Common myeloid progenitor, CD34-positive (primary cell): ENCODE results near the gene FALEC.
A peak's percentile ranks its signal among the peaks of the same experiment; 100 is the strongest.

Source experiments
- CTCF ChIA-PET: fragments of 350-600 bp; sonication (Branson Sonifier 250); formaldehyde crosslinking; loops from one replicate; lab custom pipeline; 2021; ENCODE audit warnings: antibody characterized with exemption; lab: Charles Lee
- POLR2A ChIA-PET: fragments of 350-600 bp; sonication (Branson Sonifier 250); formaldehyde crosslinking; loops from one replicate; lab custom pipeline; 2021; ENCODE audit warnings: antibody characterized with exemption; lab: Charles Lee
- DNase-seq, 3 donors: peaks; one replicate each; pipeline versions ENCODE4 v3.0.0 to v3.0.0-alpha.2; 2013
- H3K27ac ChIP-seq, 2 experiments: 1 replicate in 1 of 2; 2 replicates in 1 of 2; pipeline ENCODE4 v1.7.0; 2013; ENCODE audit warnings: inconsistent platforms in 2 of 2, low read length in 2 of 2, mild to moderate bottlenecking in 2 of 2, low read depth in 1 of 2, moderate library complexity in 1 of 2; ENCODE audit not compliant: severe bottlenecking in 2 of 2, insufficient read depth in 1 of 2, poor library complexity in 1 of 2
- H3K27me3 ChIP-seq, 5 experiments: replicated peaks in 2 of 5; 1 replicate in 3 of 5; 2 replicates in 2 of 5; pipeline versions ENCODE4 v1.6.1 to v1.7.0; 2013; ENCODE audit warnings: low read length in 4 of 5, mild to moderate bottlenecking in 2 of 5, moderate library complexity in 2 of 5, inconsistent platforms in 1 of 5; ENCODE audit not compliant: insufficient read depth in 5 of 5, control insufficient read depth in 4 of 5
- H3K36me3 ChIP-seq, 4 experiments: 1 replicate in 2 of 4; 2 replicates in 2 of 4; pipeline versions ENCODE4 v1.6.1 to v1.7.0; 2013; ENCODE audit warnings: low read length in 3 of 4, control low read depth in 1 of 4, mild to moderate bottlenecking in 1 of 4; ENCODE audit not compliant: control insufficient read depth in 4 of 4, insufficient read depth in 4 of 4
- H3K4me1 ChIP-seq, 4 experiments: 1 replicate in 3 of 4; 2 replicates in 1 of 4; pipeline versions ENCODE4 v1.6.1 to v1.7.1; 2013; ENCODE audit warnings: low read length in 3 of 4, mild to moderate bottlenecking in 3 of 4, control low read depth in 1 of 4, inconsistent platforms in 1 of 4, moderate library complexity in 1 of 4; ENCODE audit not compliant: control insufficient read depth in 4 of 4, insufficient read depth in 4 of 4; ENCODE audit errors: control extremely low read depth in 1 of 4
- H3K4me3 ChIP-seq, 7 experiments: 1 replicate in 4 of 7; 2 replicates in 3 of 7; pipeline versions ENCODE4 v1.5.1 to v1.7.0; 2013; ENCODE audit warnings: mild to moderate bottlenecking in 7 of 7, low read length in 6 of 7, moderate library complexity in 6 of 7, inconsistent platforms in 2 of 7, low read depth in 2 of 7, control low read depth in 1 of 7; ENCODE audit not compliant: insufficient read depth in 4 of 7, control insufficient read depth in 1 of 7; ENCODE audit errors: extremely low read depth in 1 of 7
- H3K9me3 ChIP-seq, 5 experiments: 1 replicate in 4 of 5; 2 replicates in 1 of 5; pipeline versions ENCODE4 v1.6.1 to v1.7.1; 2013; ENCODE audit warnings: low read length in 4 of 5, mild to moderate bottlenecking in 2 of 5, inconsistent platforms in 1 of 5, low read depth in 1 of 5, moderate library complexity in 1 of 5; ENCODE audit not compliant: control insufficient read depth in 4 of 5, insufficient read depth in 2 of 5; ENCODE audit errors: control extremely low read depth in 1 of 5
- WGBS: methylation state at CpG from one replicate; pipeline ENCODE4 v1.1.5; 2013; ENCODE audit not compliant: insufficient coverage; 5-methylcytosine and 5-hydroxymethylcytosine counted together

The FALEC gene

GRCh38 chr1:150537732-150538684 lies 22.5 kb downstream of the FALEC start:
- ChIA-PET CTCF (interaction anchor here (0.9 to 2.4 kb wide), 6 partner anchors 9 to 23 kb away, joined by 3 to 14 read pairs (median 4); partner anchors contain the start of gene FALEC), POLR2A (no interaction called here)
- H3K4me3 ChIP-seq = no peak overlapping the region
- 85% methylated on average over 13 of the region's 17 CpGs for whole genome bisulfite sequencing
- no peaks in the 10 kb centered on the region for H3K27me3 ChIP-seq
- no peaks in the 10 kb centered on the region for H3K9me3 ChIP-seq
- H3K36me3 ChIP-seq = no peaks in the 10 kb centered on the region
- DNase-seq = no peak
- peaks cover 0 to 8% (median 0%) of the 10 kb centered on the region in 4 experiments for H3K4me1 ChIP-seq
- no peak overlapping the region for H3K27ac ChIP-seq

- Histone ChIP-seq H3K9me3 (no peaks in the 10 kb centered on the region), H3K36me3 (no peaks in the 10 kb centered on the region), H3K4me1 (peaks cover 0 to 5% (median 4%) of the 10 kb centered on the region in 4 experiments), H3K27me3 (no peaks in the 10 kb centered on the region), H3K27ac (no peak overlapping the region), H3K4me3 (no peak overlapping the region)
- no peak for DNase-seq
- WGBS = 100% methylated on average over 12 of the region's 13 CpGs
- POLR2A ChIA-PET = no interaction called here
- CTCF ChIA-PET = interaction anchor here (1.0 to 10.5 kb wide), 3 partner anchors 10 to 78 kb away, joined by 3 to 59 read pairs (median 6); no protein-coding TSS in a partner anchor
Measured at GRCh38 chr1:150543500-150544143, 28.1 kb downstream of the FALEC start.

GRCh38 chr1:150544204-150544603 lies 28.7 kb downstream of the FALEC start:
- H3K27me3 ChIP-seq = no peaks in the 10 kb centered on the region
- H3K4me1 ChIP-seq = peaks cover 0 to 7% (median 6%) of the 10 kb centered on the region in 4 experiments
- H3K27ac ChIP-seq = no peak overlapping the region
- no CpG with 5 or more reads among the region's 3 CpGs for WGBS
- H3K36me3 ChIP-seq = no peaks in the 10 kb centered on the region
- CTCF ChIA-PET = interaction anchor here (1.0 to 10.5 kb wide), 3 partner anchors 11 to 79 kb away, joined by 3 to 59 read pairs (median 6); no protein-coding TSS in a partner anchor
- POLR2A ChIA-PET = no interaction called here
- H3K9me3 ChIP-seq = no peaks in the 10 kb centered on the region
- no peak overlapping the region for H3K4me3 ChIP-seq
- no peak for DNase-seq

- Histone ChIP-seq H3K4me3 (no peak overlapping the region), H3K36me3 (no peaks in the 10 kb centered on the region), H3K27me3 (no peaks in the 10 kb centered on the region), H3K4me1 (peaks cover 0 to 19% (median 18%) of the 10 kb centered on the region in 4 experiments), H3K27ac (no peak overlapping the region), H3K9me3 (no peaks in the 10 kb centered on the region)
- peak in 1 of 3 donors; percentile 25 for DNase-seq
- POLR2A ChIA-PET = no interaction called here
- CTCF ChIA-PET = interaction anchor here (10.5 kb wide), 1 partner anchor 13 kb away, joined by 59 read pairs; no protein-coding TSS in a partner anchor
- 100% methylated on average over 1 of the region's 6 CpGs for WGBS
Measured at GRCh38 chr1:150545486-150546032, 30.0 kb downstream of the FALEC start.

- Histone ChIP-seq H3K27ac (no peak overlapping the region), H3K9me3 (no peaks in the 10 kb centered on the region), H3K4me3 (no peak overlapping the region), H3K36me3 (no peaks in the 10 kb centered on the region), H3K4me1 (peaks cover 4 to 28% (median 26%) of the 10 kb centered on the region in 4 experiments), H3K27me3 (no peaks in the 10 kb centered on the region)
- WGBS = 94% methylated on average over 14 of the region's 16 CpGs
- no peak for DNase-seq
- ChIA-PET POLR2A (no interaction called here), CTCF (interaction anchor here (10.5 kb wide), 1 partner anchor 12 kb away, joined by 59 read pairs; no protein-coding TSS in a partner anchor)
Measured at GRCh38 chr1:150546294-150546937, 30.9 kb downstream of the FALEC start.

- Histone ChIP-seq H3K27ac (peak overlapping the region in 1 of 2 experiments; percentile 54), H3K36me3 (no peaks in the 10 kb centered on the region), H3K4me3 (peak overlapping the region; percentile 36 to 73 (median 56)), H3K27me3 (no peaks in the 10 kb centered on the region), H3K9me3 (no peaks in the 10 kb centered on the region), H3K4me1 (peaks cover 4 to 47% (median 44%) of the 10 kb centered on the region in 4 experiments)
- POLR2A ChIA-PET = interaction anchor here (1.0 kb wide), 2 partner anchors 32 kb away, joined by 3 to 4 read pairs; partner anchors contain the start of genes FALEC and MCL1
- CTCF ChIA-PET = interaction anchor here (1.1 to 10.5 kb wide), 3 partner anchors 10 to 55 kb away, joined by 3 to 59 read pairs (median 4); no protein-coding TSS in a partner anchor
- DNase-seq = no peak
- WGBS = no CpG with 5 or more reads among the region's 4 CpGs
Measured at GRCh38 chr1:150548324-150548631, 32.7 kb downstream of the FALEC start.
